Peyer's patch (tissue), 4 donors: ENCODE data around the gene ADK. TPM values are rescaled to one million over a fixed set of nuclear protein-coding genes. Genes with fewer than 3 reads are reported as not detected.
"Not testable (repeated sequence)": the region's sequence is repeated elsewhere in the genome, so short reads cannot be mapped to it uniquely, and the experiment has no call there.

Experiments used
- DNase-seq, 3 donors: peaks; one replicate each; pipeline ENCODE4 v3.0.0-alpha.2; 2017 to 2019
- H3K27ac ChIP-seq, 4 donors: fragments of 200-600 bp; sonication (generic); one replicate each; pipeline ENCODE4 v1.5.1; 2016 to 2019
- H3K27me3 ChIP-seq, 2 donors: fragments of 200-600 bp; sonication (generic); one replicate each; pipeline ENCODE4 v1.5.1; 2019
- H3K36me3 ChIP-seq, 3 donors: fragments of 200-600 bp; sonication (generic); one replicate each; pipeline ENCODE4 v1.5.1; 2016 to 2019
- H3K4me1 ChIP-seq, 4 donors: fragments of 200-600 bp; sonication (generic); one replicate each; pipeline ENCODE4 v1.5.1; 2016 to 2019
- H3K4me3 ChIP-seq, 4 donors: fragments of 200-600 bp; sonication (generic); 1 replicate in 3 of 4; 2 replicates in 1 of 4; pipeline ENCODE4 v1.5.1; 2016 to 2019; ENCODE audit warnings: mild to moderate bottlenecking in 1 of 4
- H3K9me3 ChIP-seq, 4 donors: fragments of 200-600 bp; sonication (generic); one replicate each; pipeline ENCODE4 v1.5.1; 2016 to 2019; ENCODE audit warnings: mild to moderate bottlenecking in 1 of 4
- POLR2A ChIP-seq, 2 donors: fragments of 450-650 bp; IDR thresholded peaks; one replicate each; pipeline ENCODE4 v1.5.1; 2017; ENCODE audit warnings: antibody characterized with exemption in 2 of 2, mild to moderate bottlenecking in 2 of 2, moderate library complexity in 2 of 2
- total RNA-seq, 4 donors: library from RNA; depleted of rRNA; stranded (reverse); fragments of >200 nt; gene quantifications; one replicate each; pipeline ENCODE4 v1.1.0, GENCODE V29; 2016
- TF ChIP-seq, protein P1 (sequence below), 6 experiments: fragments of 450-650 bp in 4 of 6; fragments of 200-600 bp in 2 of 6; sonication (generic) in 1 of 6; IDR thresholded peaks; one replicate each; pipeline ENCODE4 v1.5.1; 2017 to 2019; ENCODE audit warnings: antibody characterized with exemption in 6 of 6, mild to moderate bottlenecking in 3 of 6, moderate library complexity in 1 of 6

The ADK gene
- total RNA-seq, 4 donors from 2014 or later = 7.4 to 50.3 (median 14.3) TPM

DNA sequence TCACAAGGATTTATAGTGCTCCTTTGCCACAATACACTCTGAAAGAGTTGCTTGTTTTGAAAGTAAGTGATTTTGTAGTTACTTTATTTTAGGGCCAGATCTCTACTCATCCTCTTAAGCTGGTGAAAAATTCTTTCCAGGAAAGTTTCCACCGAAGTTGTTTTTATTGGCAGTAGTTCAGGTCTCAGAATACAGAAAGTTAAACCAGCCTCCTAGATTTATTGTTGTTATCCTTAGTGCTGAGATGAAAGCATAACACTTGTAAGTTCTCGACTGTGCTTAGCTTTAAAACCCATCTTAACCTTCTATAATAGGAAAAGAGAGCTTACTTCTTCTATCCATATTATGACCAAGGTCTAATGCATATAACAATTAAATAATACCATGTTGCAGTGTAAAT lies 5.9 kb upstream of the ADK start:
- H3K4me1 ChIP-seq = peaks cover 0 to 26% (median 2%) of the 10 kb centered on the region in 4 donors

GRCh38 chr10:74146980-74147379 lies 4.0 kb upstream of the ADK start:
- peaks cover 0 to 26% (median 2%) of the 10 kb centered on the region in 4 donors for H3K4me1 ChIP-seq

More for the DNA sequence above, 5.9 kb upstream of the ADK start:
- Histone ChIP-seq H3K27me3 (no peaks in the 10 kb centered on the region), H3K36me3 (peaks cover 0 to under 1% (median 0%) of the 10 kb centered on the region in 3 donors), H3K4me3 (no peak overlapping the region), H3K27ac (peak overlapping the region in 1 of 4 donors; percentile 24), H3K9me3 (no peaks in the 10 kb centered on the region)
- no peak for DNase-seq
- no peak for TF ChIP-seq POLR2A (IDR thresholded peaks at IDR 0.05)
- TF ChIP-seq, protein P1, sequence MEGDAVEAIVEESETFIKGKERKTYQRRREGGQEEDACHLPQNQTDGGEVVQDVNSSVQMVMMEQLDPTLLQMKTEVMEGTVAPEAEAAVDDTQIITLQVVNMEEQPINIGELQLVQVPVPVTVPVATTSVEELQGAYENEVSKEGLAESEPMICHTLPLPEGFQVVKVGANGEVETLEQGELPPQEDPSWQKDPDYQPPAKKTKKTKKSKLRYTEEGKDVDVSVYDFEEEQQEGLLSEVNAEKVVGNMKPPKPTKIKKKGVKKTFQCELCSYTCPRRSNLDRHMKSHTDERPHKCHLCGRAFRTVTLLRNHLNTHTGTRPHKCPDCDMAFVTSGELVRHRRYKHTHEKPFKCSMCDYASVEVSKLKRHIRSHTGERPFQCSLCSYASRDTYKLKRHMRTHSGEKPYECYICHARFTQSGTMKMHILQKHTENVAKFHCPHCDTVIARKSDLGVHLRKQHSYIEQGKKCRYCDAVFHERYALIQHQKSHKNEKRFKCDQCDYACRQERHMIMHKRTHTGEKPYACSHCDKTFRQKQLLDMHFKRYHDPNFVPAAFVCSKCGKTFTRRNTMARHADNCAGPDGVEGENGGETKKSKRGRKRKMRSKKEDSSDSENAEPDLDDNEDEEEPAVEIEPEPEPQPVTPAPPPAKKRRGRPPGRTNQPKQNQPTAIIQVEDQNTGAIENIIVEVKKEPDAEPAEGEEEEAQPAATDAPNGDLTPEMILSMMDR (IDR thresholded peaks at IDR 0.05) = no peak

DNA sequence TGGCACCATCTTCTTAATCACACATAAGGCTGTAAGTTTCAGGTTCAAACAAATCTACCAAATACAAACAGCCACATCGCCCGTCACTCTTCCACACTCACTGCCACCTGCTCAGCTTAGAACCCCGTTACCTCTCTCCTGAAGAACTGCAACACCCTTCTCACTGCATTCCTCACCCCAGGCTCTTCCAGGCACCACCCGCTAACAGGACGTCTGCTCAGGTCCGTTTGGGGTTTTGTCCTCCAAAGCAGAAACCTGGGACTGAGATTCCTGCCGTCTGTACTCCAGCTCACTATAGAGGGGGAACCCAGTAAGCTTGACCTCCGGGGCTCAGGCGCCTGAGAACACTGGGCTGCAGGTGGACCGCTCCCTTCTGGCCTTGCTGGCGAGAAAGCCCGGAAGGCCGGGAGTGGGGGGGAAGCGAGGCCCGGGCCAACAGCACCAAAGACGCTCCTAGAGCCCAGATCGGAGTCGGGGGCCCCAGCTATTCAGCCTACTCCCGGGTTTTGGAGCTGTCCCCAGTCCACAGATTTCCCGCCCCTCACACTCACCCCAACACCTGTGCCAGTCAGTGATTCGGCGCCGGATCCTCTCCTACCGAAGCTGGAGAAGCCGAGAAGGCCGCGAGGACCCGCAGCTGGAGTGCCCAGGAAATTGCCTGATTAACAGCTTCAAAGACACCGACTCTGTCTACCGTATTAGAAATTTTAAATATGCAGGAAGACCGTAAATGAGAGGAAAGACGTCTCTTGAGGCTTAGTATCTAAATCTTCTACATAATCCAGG lies 624 bp upstream of the ADK start, which contains the start of gene AP3M1:
AP3M1 (minus strand) TSS at position 625 of the 786 bp plus-strand sequence. CDS start 12,449 bp downstream, outside the sequence.
- Histone ChIP-seq H3K27ac (peak within 1 kb of the TSS; percentile 83 to 93 (median 90)), H3K27me3 (no peaks in the 10 kb centered on the region), H3K36me3 (no peaks in the 10 kb centered on the region), H3K4me3 (peak within 1 kb of the TSS; percentile 65 to 89 (median 70)), H3K4me1 (peaks cover 0 to 41% (median 2%) of the 10 kb centered on the region in 4 donors), H3K9me3 (no peaks in the 10 kb centered on the region)
- TF ChIP-seq, protein P1 (IDR thresholded peaks at IDR 0.05) = no peak
- peak; percentile 25 to 53 for TF ChIP-seq POLR2A (IDR thresholded peaks at IDR 0.05)
- peak; percentile 82 to 93 (median 88) for DNase-seq

More at GRCh38 chr10:74146980-74147379, 4.0 kb upstream of the ADK start:
- H3K9me3 ChIP-seq, H3K4me3 ChIP-seq, H3K27me3 ChIP-seq, H3K27ac ChIP-seq, DNase-seq, H3K36me3 ChIP-seq: not testable (repeated sequence)

GRCh38 chr10:74151879-74152722 lies 1.1 kb downstream of the ADK start:
- Histone ChIP-seq H3K4me1 (peaks cover 0 to 35% (median 2%) of the 10 kb centered on the region in 4 donors), H3K9me3 (no peaks in the 10 kb centered on the region), H3K27ac (peak overlapping the region; percentile 83 to 93 (median 90)), H3K36me3 (no peaks in the 10 kb centered on the region), H3K4me3 (peak overlapping the region; percentile 65 to 89 (median 70)), H3K27me3 (no peaks in the 10 kb centered on the region)
- DNase-seq = no peak
- no peak for TF ChIP-seq POLR2A (IDR thresholded peaks at IDR 0.05)
- TF ChIP-seq, protein P1 (IDR thresholded peaks at IDR 0.05) = no peak

GRCh38 chr10:74153123-74153522 lies 2.1 kb downstream of the ADK start:
- peaks cover 0 to 35% (median 2%) of the 10 kb centered on the region in 4 donors for H3K4me1 ChIP-seq
- peak overlapping the region in 1 of 4 donors; percentile 16 for H3K27ac ChIP-seq

More at GRCh38 chr10:74153123-74153522, 2.1 kb downstream of the ADK start:
- Histone ChIP-seq H3K9me3 (no peaks in the 10 kb centered on the region), H3K36me3 (no peaks in the 10 kb centered on the region), H3K4me3 (no peak overlapping the region), H3K27me3 (no peaks in the 10 kb centered on the region)
- no peak for TF ChIP-seq POLR2A (IDR thresholded peaks at IDR 0.05)
- TF ChIP-seq, protein P1 (IDR thresholded peaks at IDR 0.05) = peak in 2 of 6 experiments; percentile 5 to 14
- DNase-seq = no peak
